AG04449 (cell line): Measurements from ENCODE around the gene NRXN2.
A peak's percentile ranks its signal among the peaks of the same experiment; 100 is the strongest.

Experiments used
- CTCF ChIA-PET: fragments of 350-600 bp; formaldehyde crosslinking; extraction: SDS; loops from one replicate; lab custom pipeline; 2021; ENCODE audit warnings: antibody characterized with exemption; lab: Yijun Ruan, JAX
- POLR2A ChIA-PET: fragments of 400-600, 350-600 bp; formaldehyde crosslinking; extraction: SDS; loops from one replicate; lab custom pipeline; 2020; ENCODE audit warnings: antibody characterized with exemption, inconsistent platforms; lab: Yijun Ruan, JAX
- DNase-seq: peaks from one replicate; pipeline ENCODE4 v3.0.0-alpha.2; 2010; ENCODE audit warnings: low read depth, low spot score
- H3K4me3 ChIP-seq: 2 replicates; pipeline ENCODE4 v1.5.1; 2011; ENCODE audit warnings: low read depth, mild to moderate bottlenecking, control low read depth, low read length
- TF ChIP-seq, protein P1 (sequence below): IDR thresholded peaks from one replicate; pipeline ENCODE4 v1.5.1; 2011; ENCODE audit warnings: mild to moderate bottlenecking, moderate library complexity, low read length, control low read depth, inconsistent platforms; ENCODE audit not compliant: insufficient read depth; ENCODE audit errors: missing control alignments

The NRXN2 gene

DNA sequence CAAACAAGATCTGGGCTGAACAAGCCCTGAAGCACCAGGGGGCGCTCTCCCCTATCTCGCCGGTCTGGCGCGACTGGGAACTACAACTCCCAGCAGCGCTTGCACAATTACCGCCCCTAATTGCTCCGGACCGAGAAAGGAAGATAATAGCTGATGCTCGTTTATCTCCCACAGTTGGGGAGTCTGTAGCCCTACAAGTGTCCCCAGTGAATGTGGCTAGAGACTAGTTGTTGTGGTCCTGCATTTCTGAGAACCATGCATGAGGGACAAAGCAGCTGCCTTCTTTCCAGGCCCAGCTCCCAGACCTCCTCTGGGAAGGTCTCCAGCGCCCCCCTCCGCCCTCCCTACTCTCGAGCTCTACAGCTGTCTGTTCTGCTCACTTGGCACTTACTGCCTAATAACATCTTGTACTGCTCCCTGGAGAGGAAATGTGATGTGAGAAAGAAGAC is 34.4 kb downstream of the NRXN2 start:
- TF ChIP-seq, protein P1, sequence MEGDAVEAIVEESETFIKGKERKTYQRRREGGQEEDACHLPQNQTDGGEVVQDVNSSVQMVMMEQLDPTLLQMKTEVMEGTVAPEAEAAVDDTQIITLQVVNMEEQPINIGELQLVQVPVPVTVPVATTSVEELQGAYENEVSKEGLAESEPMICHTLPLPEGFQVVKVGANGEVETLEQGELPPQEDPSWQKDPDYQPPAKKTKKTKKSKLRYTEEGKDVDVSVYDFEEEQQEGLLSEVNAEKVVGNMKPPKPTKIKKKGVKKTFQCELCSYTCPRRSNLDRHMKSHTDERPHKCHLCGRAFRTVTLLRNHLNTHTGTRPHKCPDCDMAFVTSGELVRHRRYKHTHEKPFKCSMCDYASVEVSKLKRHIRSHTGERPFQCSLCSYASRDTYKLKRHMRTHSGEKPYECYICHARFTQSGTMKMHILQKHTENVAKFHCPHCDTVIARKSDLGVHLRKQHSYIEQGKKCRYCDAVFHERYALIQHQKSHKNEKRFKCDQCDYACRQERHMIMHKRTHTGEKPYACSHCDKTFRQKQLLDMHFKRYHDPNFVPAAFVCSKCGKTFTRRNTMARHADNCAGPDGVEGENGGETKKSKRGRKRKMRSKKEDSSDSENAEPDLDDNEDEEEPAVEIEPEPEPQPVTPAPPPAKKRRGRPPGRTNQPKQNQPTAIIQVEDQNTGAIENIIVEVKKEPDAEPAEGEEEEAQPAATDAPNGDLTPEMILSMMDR = peak; percentile 96
- peak overlapping the region; percentile 60 for H3K4me3 ChIP-seq
- CTCF ChIA-PET = interaction anchor here (0.6 to 5.2 kb wide), 49 partner anchors 10 to 405 kb away, joined by 3 to 79 read pairs (median 5); partner anchors contain the start of genes MAP4K2, NRXN2 and RASGRP2
- POLR2A ChIA-PET = interaction anchor here (0.7 kb wide), 2 partner anchors 29 to 90 kb away, joined by 3 to 4 read pairs; no protein-coding TSS in a partner anchor
- DNase-seq = no peak

DNA sequence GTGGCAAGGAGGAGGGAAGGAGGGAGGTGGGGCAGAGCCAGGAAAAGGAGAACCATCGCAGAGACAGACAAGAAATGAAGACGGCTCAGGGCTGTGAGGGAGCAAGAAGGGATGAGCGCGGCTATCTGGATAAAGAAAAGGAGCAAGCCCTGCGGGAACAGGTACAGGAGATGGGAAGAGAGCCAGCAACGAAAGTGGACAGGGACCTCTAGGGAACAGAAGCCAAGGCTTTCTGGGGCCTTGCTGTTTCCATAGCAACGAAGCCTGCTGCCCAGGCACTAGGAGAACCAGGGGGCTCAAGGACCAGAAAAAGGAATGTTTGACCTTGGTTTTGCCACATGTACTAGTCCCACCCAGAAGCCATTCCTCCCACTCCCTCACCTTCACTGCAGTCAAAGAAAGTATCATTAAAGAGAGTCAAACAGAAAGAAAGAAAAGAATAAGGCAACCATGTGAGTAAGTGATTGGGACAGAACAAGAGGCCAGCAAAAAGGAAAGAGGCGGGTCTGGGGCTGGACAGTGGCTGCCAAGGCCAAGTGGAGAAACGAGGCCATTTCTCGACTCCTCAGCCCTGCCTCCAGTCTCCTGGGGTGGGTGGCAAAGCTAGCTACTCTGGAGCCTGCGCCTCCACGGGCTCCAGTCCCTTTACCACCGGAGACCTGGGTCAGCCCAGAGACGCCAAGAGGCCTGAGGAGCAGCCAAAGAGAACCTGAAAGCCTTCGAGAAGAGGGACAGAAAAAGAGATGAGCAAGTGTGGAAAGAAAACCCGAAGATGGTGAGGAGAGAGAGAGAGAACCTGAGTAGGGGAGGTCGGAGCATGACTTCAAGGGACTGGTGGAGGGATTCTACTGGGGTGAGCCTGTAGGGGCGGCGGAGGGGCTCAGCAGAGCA is 35.1 kb downstream of the NRXN2 start:
- ChIA-PET CTCF (interaction anchor here (0.7 to 5.2 kb wide), 42 partner anchors 9 to 404 kb away, joined by 3 to 79 read pairs (median 6); partner anchors contain the start of genes MAP4K2, NRXN2 and RASGRP2), POLR2A (no interaction called here)
- TF ChIP-seq, protein P1 = no peak
- no peak overlapping the region for H3K4me3 ChIP-seq
- no peak for DNase-seq

DNA sequence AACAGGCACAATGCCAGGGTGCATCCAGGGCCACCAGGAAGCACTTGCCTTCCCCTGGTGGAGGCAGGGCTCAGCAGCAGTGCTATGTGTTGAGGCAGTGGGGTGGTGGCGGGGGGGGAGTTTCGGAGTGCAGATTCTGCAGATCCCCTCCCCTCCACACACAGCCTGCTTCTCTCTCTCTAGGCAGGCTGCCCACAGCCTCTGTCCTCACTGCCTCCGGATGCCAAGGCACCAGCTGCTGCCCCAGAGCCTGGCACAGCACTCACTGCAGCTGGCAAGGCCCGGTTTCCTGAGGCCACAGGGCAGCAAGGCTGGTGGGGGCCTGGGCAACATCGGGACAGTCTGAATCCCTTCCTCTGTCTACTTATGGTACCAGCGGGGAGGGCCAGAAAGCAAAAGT is 35.8 kb downstream of the NRXN2 start:
- POLR2A ChIA-PET = no interaction called here
- no peak overlapping the region for H3K4me3 ChIP-seq
- TF ChIP-seq, protein P1 = no peak
- CTCF ChIA-PET = interaction anchor here (0.9 to 5.2 kb wide), 4 partner anchors 14 to 69 kb away, joined by 3 to 56 read pairs (median 4); no protein-coding TSS in a partner anchor
- no peak for DNase-seq

DNA sequence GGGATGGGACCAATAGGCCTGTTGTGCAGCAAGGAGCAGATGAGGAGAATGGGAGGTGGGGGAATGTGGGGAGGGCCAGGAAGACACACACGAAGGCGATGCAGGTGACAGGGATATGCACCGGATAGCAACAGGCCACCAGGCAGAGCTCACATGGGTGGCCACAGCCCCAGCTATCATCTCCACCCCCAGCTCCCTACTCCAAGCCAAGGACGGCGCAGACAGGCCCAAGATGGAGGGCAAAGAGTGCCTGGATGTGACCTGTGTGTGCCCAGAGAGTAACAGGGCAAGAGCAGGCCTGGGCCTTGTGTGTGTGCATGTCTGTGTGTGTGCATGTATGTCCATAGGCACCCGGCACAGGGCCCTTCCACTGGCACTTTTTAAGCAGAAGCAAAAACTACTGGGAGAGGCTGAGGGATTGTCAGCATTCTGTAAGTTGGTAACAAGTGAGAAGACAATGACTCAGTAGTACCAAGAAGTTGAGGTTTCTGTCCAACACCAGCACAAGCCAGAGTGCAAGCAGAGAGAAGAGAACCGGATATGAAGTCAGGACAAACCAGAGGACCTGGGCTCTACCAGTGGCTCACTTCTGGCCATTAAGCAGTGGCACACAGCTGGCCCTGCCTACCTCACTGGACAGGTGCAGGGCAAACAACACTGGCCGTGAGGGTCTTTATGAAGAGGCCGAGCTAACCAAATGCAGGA is 36.4 kb downstream of the NRXN2 start:
- ChIA-PET POLR2A (no interaction called here), CTCF (interaction anchor here (0.8 to 1.9 kb wide), 5 partner anchors 13 to 87 kb away, joined by 3 to 6 read pairs (median 3); no protein-coding TSS in a partner anchor)
- no peak for DNase-seq
- TF ChIP-seq, protein P1 = no peak
- H3K4me3 ChIP-seq = no peak overlapping the region

DNA sequence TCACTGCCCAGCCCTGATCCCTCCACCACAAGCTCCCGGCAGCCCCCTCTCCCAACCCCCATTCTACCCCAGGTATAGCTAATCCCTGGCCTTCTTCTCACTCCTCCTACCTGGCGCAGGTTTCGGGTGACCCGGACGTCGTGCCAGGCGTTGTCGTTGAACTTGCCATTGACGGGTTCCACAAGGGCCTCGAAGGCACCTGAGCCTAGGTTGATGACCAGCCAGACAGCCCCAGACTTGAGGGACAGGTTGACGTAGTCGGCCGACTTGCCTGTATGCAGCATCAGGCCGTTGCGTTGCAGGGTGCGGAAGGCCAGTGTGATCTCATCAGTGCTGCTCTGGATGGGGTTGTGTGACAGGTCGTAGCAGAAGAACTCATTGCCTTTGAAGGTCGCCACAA is 37.5 kb downstream of the NRXN2 start:
- no peak overlapping the region for H3K4me3 ChIP-seq
- POLR2A ChIA-PET = no interaction called here
- CTCF ChIA-PET = interaction anchor here (1.2 to 1.9 kb wide), 2 partner anchors 9 to 26 kb away, joined by 4 to 5 read pairs; no protein-coding TSS in a partner anchor
- TF ChIP-seq, protein P1 = no peak
- no peak for DNase-seq
